Testis (tissue), 2 donors: Measurements from ENCODE around the gene UTP14A.

Experiments
- CTCF ChIP-seq, 3 experiments: fragments of 450-650 bp in 2 of 3; fragments of 200-600 bp in 1 of 3; sonication (generic) in 1 of 3; IDR thresholded peaks; one replicate each; pipeline ENCODE4 v1.5.1; 2016 to 2019; ENCODE audit warnings: antibody characterized with exemption in 3 of 3, mild to moderate bottlenecking in 2 of 3, moderate library complexity in 1 of 3
- POLR2A ChIP-seq: fragments of 450-650 bp; IDR thresholded peaks from one replicate; pipeline ENCODE4 v1.6.1; 2017; ENCODE audit warnings: antibody characterized with exemption, mild to moderate bottlenecking, moderate library complexity

GRCh38 chrX:129957241-129958082 is 51.5 kb downstream of the UTP14A start:
- TF ChIP-seq CTCF (IDR thresholded peaks at IDR 0.05) = no peak
- TF ChIP-seq POLR2A = no peak
